SW 1271 (cell line): ENCODE measurements around the gene RAD51B.

ENCODE experiments used
- DNase-seq, 2 experiments: peaks; one replicate each; lab custom pipeline; 2025; lab: John Stamatoyannopoulos, UW

Gene RAD51B

DNA sequence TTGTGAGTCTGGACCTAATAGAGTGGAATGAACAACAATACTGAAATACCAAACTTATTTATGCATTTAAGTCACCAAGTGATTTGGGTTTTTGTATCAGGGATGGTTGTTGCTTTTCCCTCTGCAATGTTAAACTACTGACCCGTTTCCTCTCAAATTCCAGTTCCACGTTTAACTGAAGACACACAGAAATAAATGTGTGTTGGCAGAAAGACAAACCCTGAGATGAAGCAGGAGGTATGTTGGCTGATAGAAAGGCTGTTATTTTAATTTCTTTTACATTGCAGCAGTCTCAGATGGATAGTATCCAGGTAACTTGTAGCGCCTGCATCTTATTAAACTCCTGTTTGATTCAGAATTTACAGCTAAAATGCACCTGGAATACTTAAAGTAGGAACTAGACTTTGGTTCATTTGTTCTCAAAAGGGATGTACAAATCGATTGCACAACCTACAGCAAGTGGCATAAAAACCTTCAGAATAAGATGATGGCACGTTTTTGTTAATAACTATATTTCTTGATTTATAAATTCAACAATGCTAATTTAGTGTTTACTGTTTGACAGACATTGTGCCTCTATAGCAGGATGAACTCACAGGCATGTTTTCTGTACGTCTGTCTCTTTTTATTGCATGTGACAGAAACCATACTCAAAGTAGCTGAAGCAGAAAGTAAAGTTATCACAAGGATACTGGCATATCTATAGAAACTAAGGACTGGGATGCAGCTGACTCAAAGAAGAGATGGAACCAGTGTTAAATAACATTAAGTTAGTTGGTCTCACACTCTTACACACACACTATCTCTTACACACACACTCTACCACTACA lies 567.6 kb downstream of the RAD51B start:
- DNase-seq, result no peak

DNA sequence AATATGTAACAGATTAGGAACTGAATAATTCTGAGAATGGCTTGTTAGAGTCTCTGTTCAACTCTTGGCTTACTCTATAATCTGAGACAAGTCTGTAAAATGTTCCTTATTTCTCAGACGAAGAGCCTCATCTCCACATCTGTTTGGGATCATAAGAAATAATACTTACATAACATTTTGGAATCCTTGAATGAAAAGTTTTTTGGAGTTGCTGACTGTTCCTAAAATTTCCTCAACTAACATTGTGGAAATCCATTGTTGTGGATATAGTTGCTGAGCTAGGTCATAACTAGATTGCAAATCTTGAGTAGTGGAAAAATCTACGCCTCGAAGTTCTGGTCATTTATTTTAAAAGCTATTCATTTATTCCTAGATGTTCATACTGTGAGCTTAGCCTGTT lies 570.4 kb downstream of the RAD51B start:
- no peak for DNase-seq

GRCh38 chr14:68390741-68391140 lies 571.2 kb downstream of the RAD51B start:
- DNase-seq, result no peak

DNA sequence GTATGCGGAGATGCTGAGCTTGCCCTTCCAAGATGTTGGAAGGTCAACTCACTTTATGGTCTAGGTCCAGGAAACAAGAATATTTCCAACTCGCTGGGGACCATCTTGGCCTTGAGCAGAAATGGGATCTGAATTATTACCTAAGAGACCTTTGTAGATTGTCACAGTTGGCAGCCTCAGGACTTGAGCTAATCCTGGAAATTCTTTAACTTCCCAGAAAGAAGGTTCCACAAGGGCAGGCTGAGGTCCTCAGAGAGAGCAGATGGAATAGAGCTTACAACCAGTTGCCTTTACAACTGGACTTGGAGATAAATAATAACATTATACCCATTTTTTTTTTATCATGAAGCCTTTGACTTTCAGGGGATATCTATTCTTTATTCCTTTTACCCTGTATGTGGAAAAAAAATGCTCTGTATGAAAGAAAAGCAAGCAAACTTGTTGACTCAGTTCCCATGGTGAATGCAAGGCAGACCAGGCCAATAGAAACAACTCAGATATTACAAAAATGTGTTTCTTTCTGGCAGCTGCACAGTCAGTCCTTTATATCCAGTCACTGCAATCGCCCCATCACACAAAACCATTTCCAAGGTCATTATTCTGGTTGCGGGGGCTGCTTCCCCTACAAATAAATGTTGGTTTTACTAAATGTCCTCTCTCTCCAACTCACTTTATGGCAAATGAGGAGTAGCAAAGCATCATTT lies 571.9 kb downstream of the RAD51B start:
- DNase-seq, result no peak

DNA sequence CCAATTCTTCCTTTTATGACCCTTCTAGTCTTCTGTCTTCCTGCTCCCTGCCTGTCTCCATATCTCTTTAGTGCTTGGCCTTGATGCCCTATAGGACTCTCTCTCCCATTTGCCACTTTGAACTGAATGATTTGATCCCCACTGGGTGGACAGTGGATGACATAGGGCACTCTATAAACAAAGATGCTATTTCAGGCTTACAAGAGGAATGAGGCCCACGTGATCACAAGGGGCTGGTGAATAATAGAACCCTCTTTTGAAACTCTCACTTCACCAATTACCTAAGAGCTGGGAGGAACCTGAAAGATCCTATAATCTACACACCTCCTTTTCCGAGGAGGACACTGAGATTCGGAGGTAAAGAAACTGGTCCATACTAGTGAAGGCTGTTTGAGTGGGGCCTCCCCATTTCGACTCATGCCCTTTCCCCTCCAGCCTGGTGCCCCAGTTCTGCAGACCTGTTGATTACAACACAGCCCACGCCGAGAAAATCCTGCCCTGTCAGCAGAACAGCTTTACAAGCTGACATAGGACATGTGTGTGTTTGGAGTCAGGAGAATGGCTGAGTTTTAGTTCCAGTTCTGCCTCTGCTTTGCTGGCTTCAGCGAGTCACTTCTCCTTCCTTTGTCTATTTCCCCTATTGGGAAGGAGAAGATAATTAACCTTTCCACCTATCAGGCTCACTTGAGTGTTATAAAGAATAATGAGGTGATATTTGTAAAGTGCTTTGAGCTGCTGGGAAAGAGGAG lies 573.0 kb downstream of the RAD51B start:
- DNase-seq, result no peak

- no peak for DNase-seq
Observed at GRCh38 chr14:68393259-68393658, 573.7 kb downstream of the RAD51B start.

- DNase-seq, result no peak
Observed at GRCh38 chr14:68394118-68394763, 574.7 kb downstream of the RAD51B start.

- no peak for DNase-seq
Observed at GRCh38 chr14:68394764-68395143, 575.2 kb downstream of the RAD51B start.

GRCh38 chr14:68395604-68396003 lies 576.0 kb downstream of the RAD51B start:
- no peak for DNase-seq

- DNase-seq, result no peak
Observed at GRCh38 chr14:68396461-68396860, 576.9 kb downstream of the RAD51B start.

- no peak for DNase-seq
Observed at GRCh38 chr14:68397371-68397811, 577.8 kb downstream of the RAD51B start.

GRCh38 chr14:68397822-68398221 lies 578.2 kb downstream of the RAD51B start:
- DNase-seq, result no peak

GRCh38 chr14:68398370-68398769 lies 578.8 kb downstream of the RAD51B start:
- DNase-seq, result no peak

DNA sequence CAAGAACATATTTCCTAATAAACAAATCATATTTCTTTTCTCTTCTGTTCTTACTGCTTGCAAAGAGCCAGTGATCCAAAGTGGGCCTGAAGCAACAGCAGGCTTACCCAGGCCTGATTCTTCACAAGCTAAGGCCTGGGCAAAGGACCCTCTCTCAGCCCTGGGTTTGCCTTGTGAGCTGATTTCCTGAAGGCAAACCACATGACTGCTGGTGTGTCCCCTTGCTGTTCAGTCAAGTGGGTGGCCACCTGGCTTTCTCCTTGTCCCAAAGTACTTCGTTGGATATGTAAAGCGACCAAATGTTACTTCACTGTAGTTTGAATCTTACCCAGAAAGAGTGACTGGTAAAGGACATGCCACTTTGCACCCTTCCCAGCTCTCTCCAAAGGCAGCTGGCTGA lies 580.4 kb downstream of the RAD51B start:
- DNase-seq, result no peak

- DNase-seq, result no peak
Observed at GRCh38 chr14:68401317-68401716, 581.7 kb downstream of the RAD51B start.

DNA sequence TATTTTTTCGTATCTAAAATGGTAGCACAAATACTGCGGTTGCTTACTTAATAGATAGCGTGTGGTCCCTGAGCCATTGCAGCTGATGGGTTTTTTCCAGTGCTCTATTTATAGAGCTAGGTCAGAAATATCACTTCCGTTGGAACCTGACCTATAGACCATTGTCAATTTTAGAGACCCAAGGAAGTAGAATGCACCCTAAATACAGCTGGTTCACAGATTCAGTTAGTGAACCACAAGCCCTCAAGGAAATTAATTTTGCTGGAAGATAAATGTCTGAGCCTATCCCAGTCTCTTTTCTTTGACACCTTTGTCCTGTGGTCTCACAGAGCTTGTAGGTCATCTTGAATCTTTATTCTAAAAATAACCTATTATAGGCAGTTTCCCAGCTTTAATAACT lies 582.3 kb downstream of the RAD51B start:
- no peak for DNase-seq

DNA sequence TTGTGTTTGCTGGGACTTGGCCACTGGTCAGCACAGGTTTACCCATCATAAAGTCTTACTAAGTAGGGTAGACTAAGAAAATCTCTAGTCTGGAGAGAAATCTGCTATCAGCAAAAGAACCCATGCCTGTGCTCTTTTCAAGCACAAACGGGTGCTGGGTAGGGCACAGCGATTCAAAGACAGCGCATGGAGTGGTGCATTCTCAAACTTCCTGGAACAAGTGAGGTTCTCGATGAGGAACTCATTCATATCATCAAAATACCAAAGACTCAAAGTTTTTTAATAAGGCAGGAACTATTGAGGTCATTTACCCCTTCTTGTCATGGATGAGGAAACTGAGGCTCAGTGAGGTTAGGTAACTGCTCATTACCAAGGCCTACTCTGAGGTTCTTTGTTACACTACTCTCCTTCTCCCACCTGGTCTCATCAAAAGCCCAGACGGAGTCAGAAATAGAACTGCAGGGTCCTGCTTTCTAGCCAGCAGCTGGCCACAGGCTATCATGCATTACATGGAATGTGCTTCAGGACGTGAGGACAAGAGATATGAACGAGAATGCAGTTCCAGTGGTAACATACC lies 583.0 kb downstream of the RAD51B start:
- no peak for DNase-seq

- DNase-seq, result no peak
Observed at GRCh38 chr14:68403191-68404145, 583.9 kb downstream of the RAD51B start.

DNA sequence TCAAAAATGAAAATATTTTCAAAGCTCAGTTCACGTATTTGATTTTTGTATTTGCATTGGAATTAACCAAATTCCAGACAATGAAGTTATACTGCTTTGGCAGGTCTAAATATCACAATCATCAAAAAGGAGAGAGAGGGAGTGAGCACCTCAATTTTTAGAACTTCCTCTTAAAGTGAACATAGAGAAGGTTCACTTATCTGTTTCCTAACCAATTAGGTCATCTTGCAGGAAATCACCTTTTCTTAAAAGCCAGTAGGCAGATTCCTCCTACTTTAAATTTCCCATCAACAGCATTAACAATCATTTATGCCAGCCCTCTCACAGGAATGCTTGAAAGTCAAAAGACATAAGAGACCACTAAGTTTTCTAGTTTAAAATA lies 584.6 kb downstream of the RAD51B start:
- DNase-seq, result no peak

DNA sequence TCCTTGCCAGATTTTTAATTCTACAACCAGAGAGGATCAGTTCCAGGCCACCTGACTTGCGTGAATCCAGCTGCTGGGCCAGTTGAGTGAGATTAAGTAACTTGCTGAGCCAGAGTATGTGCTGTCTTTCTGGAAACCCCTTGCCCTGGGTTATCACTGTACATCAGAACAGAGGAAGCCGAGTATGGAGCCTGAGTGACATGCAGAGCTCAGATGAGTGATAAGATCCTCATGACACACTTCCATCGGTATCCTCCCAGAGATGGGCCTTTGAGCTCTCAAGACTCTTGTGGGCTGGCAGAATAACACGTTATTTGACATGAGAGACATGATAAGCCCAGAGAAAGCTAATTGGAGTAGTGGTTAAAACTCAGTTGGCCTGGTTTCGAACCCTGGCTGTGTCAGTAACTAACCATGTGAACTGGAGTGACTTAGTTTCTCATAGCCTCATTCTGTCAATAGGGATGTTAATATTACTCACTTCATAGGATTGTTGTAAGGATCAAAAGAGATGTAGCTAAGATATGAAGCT lies 585.1 kb downstream of the RAD51B start:
- no peak for DNase-seq
